Natural killer cell treated with Interleukin-12 subunit alpha and Interleukin-12 subunit beta and Interleukin-15 and Interleukin-18, amount 100 ng/mL, for 72 hours (primary cell): ENCODE data around the gene PDE9A. TPM values are rescaled to one million over a fixed set of nuclear protein-coding genes. Genes with fewer than 3 reads are reported as not detected.
"Not testable (repeated sequence)": the region's sequence is repeated elsewhere in the genome, so short reads cannot be mapped to it uniquely, and the experiment has no call there.

Source experiments
- ATAC-seq, 2 donors: fragments of 150-1000 bp; cut with Tn5 transposase in 1 of 2; sonication (Bioruptor Pico), chemical (Tn5 transposase) in 1 of 2; 2 replicates each; pipeline ENCODE4 v1.10.0; 2021
- DNase-seq: peaks from one replicate; pipeline ENCODE4 v3.0.0; 2022; ENCODE audit warnings: low spot score
- H3K27ac Mint-ChIP-seq, 2 donors: 1 replicate in 1 of 2; 2 replicates in 1 of 2; pipeline ENCODE4 v1.8.0; 2022; ENCODE audit warnings: mixed read lengths in 2 of 2, mild to moderate bottlenecking in 1 of 2, moderate library complexity in 1 of 2
- H3K27me3 Mint-ChIP-seq, 2 donors: 1 replicate in 1 of 2; 2 replicates in 1 of 2; pipeline ENCODE4 v1.8.0; 2022; ENCODE audit warnings: mixed read lengths in 2 of 2
- H3K36me3 Mint-ChIP-seq: one replicate; pipeline ENCODE4 v1.8.0; 2022; ENCODE audit warnings: mixed read lengths
- H3K4me1 Mint-ChIP-seq, 2 donors: 1 replicate in 1 of 2; 2 replicates in 1 of 2; pipeline ENCODE4 v1.8.0; 2022; ENCODE audit warnings: low read depth in 2 of 2, mixed read lengths in 2 of 2, mild to moderate bottlenecking in 1 of 2
- H3K4me3 Mint-ChIP-seq: one replicate; pipeline ENCODE4 v1.8.0; 2022; ENCODE audit warnings: mixed read lengths
- H3K9me3 Mint-ChIP-seq: 2 replicates; pipeline ENCODE4 v1.8.0; 2022; ENCODE audit warnings: mixed read lengths
- total RNA-seq, 2 donors: library from RNA; stranded (reverse); gene quantifications; one replicate each; pipeline ENCODE4 v1.2.3, GENCODE V29; 2022

PDE9A gene
- total RNA-seq, 2 donors from 2014 or later = 1.4 to 2.2 TPM

- H3K9me3 Mint-ChIP-seq = no peaks in the 10 kb centered on the region
- DNase-seq (no peak), ATAC-seq (no peak)
- H3K4me1 Mint-ChIP-seq = no peaks in the 10 kb centered on the region
- no peaks in the 10 kb centered on the region for H3K36me3 Mint-ChIP-seq
- no peak overlapping the region for H3K27ac Mint-ChIP-seq
- peaks cover 3 to 8% of the 10 kb centered on the region in 2 donors for H3K27me3 Mint-ChIP-seq
- no peak overlapping the region for H3K4me3 Mint-ChIP-seq
Observed at GRCh38 chr21:42707207-42707830, 53.9 kb downstream of the PDE9A start.

GRCh38 chr21:42708107-42708506 is 54.7 kb downstream of the PDE9A start:
- Mint-ChIP-seq H3K4me1 (no peaks in the 10 kb centered on the region), H3K9me3 (no peaks in the 10 kb centered on the region), H3K36me3 (no peaks in the 10 kb centered on the region), H3K27me3 (peaks cover 0 to 3% of the 10 kb centered on the region in 2 donors), H3K4me3 (no peak overlapping the region), H3K27ac (no peak overlapping the region)
- no peak for DNase-seq
- no peak for ATAC-seq

DNA sequence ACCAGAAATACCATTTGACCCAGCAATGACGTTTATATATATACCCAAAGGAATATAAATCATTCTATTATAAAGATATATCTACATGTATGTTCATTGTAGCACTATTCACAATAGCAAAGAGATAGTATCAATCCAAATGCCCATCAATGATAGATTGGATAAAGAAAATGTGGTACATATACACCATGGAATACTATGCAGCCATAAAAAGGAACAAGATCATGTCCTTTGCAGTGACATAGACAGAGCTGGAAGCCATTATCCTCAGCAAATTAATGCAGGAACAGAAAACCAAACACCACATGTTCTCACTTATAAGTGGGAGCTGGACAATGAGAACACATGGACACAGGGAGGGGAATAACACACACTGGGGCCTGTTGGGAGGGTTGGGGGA is 55.5 kb downstream of the PDE9A start:
- not testable (repeated sequence) for H3K4me3 Mint-ChIP-seq, ATAC-seq, H3K27me3 Mint-ChIP-seq, H3K9me3 Mint-ChIP-seq, DNase-seq, H3K36me3 Mint-ChIP-seq, H3K4me1 Mint-ChIP-seq, H3K27ac Mint-ChIP-seq

DNA sequence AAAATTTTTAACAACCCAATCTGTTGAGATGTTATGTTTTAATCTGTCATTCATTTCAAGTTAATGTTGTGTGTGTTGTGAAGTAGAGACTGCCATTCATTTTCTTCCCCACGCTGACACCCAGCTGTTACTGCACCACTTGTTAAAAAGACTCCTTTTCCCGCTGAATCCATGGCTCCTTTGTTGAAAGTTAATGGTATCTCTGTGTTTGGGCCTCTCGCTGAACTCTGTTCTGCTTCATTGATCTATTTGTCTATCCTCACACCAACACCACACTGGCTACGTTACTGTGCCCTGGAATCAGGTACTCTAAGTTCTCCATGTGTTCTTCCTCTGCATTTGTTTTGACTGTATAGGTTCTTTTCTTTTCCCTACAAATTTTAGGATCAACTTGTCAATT is 58.2 kb downstream of the PDE9A start:
- no peaks in the 10 kb centered on the region for H3K4me1 Mint-ChIP-seq
- no peaks in the 10 kb centered on the region for H3K27me3 Mint-ChIP-seq
- DNase-seq = no peak
- H3K27ac Mint-ChIP-seq = no peak overlapping the region
- H3K9me3 Mint-ChIP-seq = no peaks in the 10 kb centered on the region
- no peak overlapping the region for H3K4me3 Mint-ChIP-seq
- no peaks in the 10 kb centered on the region for H3K36me3 Mint-ChIP-seq
- ATAC-seq = no peak

- H3K9me3 Mint-ChIP-seq, H3K4me3 Mint-ChIP-seq, ATAC-seq, DNase-seq, H3K4me1 Mint-ChIP-seq, H3K36me3 Mint-ChIP-seq, H3K27me3 Mint-ChIP-seq, H3K27ac Mint-ChIP-seq: not testable (repeated sequence)
Observed at GRCh38 chr21:42715427-42715826, 62.0 kb downstream of the PDE9A start.

DNA sequence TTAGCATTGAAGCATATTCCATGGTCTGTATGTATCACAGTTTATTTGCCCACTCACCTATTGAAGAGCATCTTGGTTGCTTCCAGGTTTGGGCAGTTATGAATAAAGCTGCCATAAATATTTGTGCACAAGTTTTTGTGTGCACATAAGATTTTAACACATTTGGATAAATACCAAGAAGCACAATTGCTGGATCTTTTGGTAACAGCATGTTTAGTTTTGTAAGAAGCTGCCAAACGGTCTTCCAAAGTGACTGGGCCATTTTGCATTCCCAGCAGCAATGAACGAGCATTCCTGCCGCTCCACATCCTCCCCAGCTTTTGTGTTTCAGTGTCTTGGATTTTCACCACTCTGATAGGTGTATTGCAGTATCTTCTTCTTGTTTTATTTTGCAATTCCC is 62.7 kb downstream of the PDE9A start:
- H3K4me1 Mint-ChIP-seq = no peaks in the 10 kb centered on the region
- no peak overlapping the region for H3K4me3 Mint-ChIP-seq
- DNase-seq = no peak
- H3K36me3 Mint-ChIP-seq = no peaks in the 10 kb centered on the region
- ATAC-seq = no peak
- no peak overlapping the region for H3K27ac Mint-ChIP-seq
- peaks cover 2 to 9% of the 10 kb centered on the region in 2 donors for H3K27me3 Mint-ChIP-seq
- H3K9me3 Mint-ChIP-seq = no peaks in the 10 kb centered on the region

GRCh38 chr21:42720484-42720883 is 67.1 kb downstream of the PDE9A start:
- not testable (repeated sequence) for H3K4me3 Mint-ChIP-seq, ATAC-seq, H3K9me3 Mint-ChIP-seq, DNase-seq, H3K36me3 Mint-ChIP-seq, H3K27ac Mint-ChIP-seq, H3K4me1 Mint-ChIP-seq, H3K27me3 Mint-ChIP-seq

- no peak overlapping the region for H3K4me3 Mint-ChIP-seq
- H3K27ac Mint-ChIP-seq = no peak overlapping the region
- H3K9me3 Mint-ChIP-seq = no peaks in the 10 kb centered on the region
- H3K27me3 Mint-ChIP-seq = peaks cover 8 to 9% of the 10 kb centered on the region in 2 donors
- ATAC-seq (no peak), DNase-seq (no peak)
- no peaks in the 10 kb centered on the region for H3K36me3 Mint-ChIP-seq
- H3K4me1 Mint-ChIP-seq = no peaks in the 10 kb centered on the region
Observed at GRCh38 chr21:42721341-42721824, 68.0 kb downstream of the PDE9A start.

DNA sequence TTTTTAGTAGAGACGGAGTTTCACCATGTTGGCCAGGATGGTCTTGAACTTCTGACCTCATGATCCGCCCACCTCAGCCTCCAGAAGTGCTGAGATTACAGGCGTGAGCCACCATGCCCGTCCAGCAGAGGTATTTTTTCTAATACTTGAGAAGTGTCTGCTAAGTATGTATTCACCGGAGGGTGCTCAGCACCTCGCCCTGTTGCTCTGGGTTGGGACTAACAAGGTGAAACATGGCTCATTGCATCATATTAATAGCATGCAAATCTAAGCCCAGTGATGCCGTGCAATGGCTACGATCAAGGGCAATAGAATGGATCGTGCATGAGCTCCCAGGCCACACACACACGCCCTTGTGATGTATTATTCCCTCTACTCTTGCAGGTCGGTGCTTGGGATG is 68.7 kb downstream of the PDE9A start:
- Mint-ChIP-seq H3K4me3 (no peak overlapping the region), H3K4me1 (no peaks in the 10 kb centered on the region), H3K27me3 (peaks cover 8 to 9% of the 10 kb centered on the region in 2 donors), H3K27ac (no peak overlapping the region), H3K36me3 (no peaks in the 10 kb centered on the region), H3K9me3 (no peaks in the 10 kb centered on the region)
- DNase-seq (no peak), ATAC-seq (no peak)

GRCh38 chr21:42722808-42723473 is 69.5 kb downstream of the PDE9A start:
- Mint-ChIP-seq H3K4me3 (no peak overlapping the region), H3K27ac (no peak overlapping the region), H3K27me3 (peaks cover 8 to 13% of the 10 kb centered on the region in 2 donors), H3K36me3 (no peaks in the 10 kb centered on the region), H3K4me1 (no peaks in the 10 kb centered on the region), H3K9me3 (no peaks in the 10 kb centered on the region)
- ATAC-seq = peak in 1 of 2 donors; percentile 41
- no peak for DNase-seq

- ATAC-seq = peak in 1 of 2 donors; percentile 31
- peaks cover 6 to 11% of the 10 kb centered on the region in 2 donors for H3K27me3 Mint-ChIP-seq
- no peak overlapping the region for H3K27ac Mint-ChIP-seq
- H3K4me1 Mint-ChIP-seq = no peaks in the 10 kb centered on the region
- H3K9me3 Mint-ChIP-seq = no peaks in the 10 kb centered on the region
- no peak overlapping the region for H3K4me3 Mint-ChIP-seq
- DNase-seq = no peak
- no peaks in the 10 kb centered on the region for H3K36me3 Mint-ChIP-seq
Observed at GRCh38 chr21:42724226-42724920, 71.0 kb downstream of the PDE9A start.

DNA sequence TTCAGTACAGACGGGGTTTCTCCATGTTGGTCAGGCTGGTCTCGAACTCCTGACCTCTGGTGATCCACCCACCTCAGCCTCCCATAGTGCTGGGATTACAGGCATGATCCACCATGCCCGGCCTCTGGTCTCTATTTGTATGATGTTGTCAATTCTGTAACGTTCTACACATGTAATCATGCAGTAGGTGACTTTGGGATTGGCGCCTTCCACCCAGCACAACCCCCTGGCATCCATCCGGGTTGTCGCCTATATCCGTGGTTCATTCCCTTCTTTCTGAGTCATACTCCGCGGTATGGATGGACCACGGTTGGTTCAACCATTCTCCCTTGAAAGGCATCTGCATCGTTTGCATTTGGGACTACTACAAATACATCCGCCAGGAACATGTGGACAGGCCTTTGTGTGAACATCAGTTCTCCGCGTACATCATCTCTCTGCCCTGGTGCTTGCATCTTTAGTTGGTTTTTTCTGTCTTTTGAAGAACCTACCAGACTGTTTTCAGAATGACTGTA is 72.1 kb downstream of the PDE9A start:
- H3K4me1 Mint-ChIP-seq = peaks cover 0 to 5% of the 10 kb centered on the region in 2 donors
- no peaks in the 10 kb centered on the region for H3K36me3 Mint-ChIP-seq
- H3K9me3 Mint-ChIP-seq = no peaks in the 10 kb centered on the region
- DNase-seq (no peak), ATAC-seq (no peak)
- H3K27ac Mint-ChIP-seq = no peak overlapping the region
- H3K4me3 Mint-ChIP-seq = no peak overlapping the region
- H3K27me3 Mint-ChIP-seq = peaks cover 6 to 17% of the 10 kb centered on the region in 2 donors

DNA sequence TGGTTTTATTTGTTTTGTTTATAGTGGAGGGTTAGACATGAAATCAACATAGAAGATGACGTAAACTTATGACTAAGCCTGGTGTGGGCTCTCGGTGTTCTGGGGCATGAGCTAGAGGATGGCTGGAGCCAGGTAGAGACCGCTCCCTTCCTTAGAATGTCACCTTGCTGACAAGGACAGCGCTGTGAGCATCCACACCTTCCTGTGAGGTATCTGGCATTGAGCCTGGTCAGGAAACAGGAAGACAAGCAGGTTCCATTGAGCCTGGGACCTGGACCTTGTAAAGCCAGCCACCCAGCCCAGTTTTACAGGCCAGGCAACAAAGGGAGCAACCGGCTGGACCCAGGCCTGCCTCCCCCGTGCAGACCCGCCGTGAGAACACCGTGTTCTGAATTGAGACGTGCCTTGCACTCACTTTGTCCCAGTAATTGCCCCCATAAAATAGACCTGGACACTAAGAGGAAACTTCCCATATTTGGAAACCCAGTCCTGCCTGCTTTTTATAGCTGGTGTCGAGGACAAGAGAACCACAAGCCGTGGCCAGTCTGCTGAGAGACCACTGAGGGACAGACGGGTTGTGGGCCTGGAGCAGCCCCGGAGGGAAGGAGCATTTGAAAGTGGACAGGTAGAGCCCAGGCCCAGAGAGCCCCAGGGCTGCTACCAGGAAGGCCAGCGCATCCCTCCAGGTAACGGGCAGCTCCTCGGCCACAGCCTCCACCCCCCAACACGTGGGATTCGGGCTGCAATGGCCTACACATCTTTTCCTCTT is 78.0 kb downstream of the PDE9A start:
- H3K27ac Mint-ChIP-seq = no peak overlapping the region
- ATAC-seq (no peak), DNase-seq (no peak)
- H3K4me1 Mint-ChIP-seq = peaks cover 7 to 16% of the 10 kb centered on the region in 2 donors
- no peaks in the 10 kb centered on the region for H3K9me3 Mint-ChIP-seq
- H3K36me3 Mint-ChIP-seq = no peaks in the 10 kb centered on the region
- peaks cover 0 to 17% of the 10 kb centered on the region in 2 donors for H3K27me3 Mint-ChIP-seq
- H3K4me3 Mint-ChIP-seq = no peak overlapping the region
